Measurements from ENCODE around the gene ERBB4.

DNA sequence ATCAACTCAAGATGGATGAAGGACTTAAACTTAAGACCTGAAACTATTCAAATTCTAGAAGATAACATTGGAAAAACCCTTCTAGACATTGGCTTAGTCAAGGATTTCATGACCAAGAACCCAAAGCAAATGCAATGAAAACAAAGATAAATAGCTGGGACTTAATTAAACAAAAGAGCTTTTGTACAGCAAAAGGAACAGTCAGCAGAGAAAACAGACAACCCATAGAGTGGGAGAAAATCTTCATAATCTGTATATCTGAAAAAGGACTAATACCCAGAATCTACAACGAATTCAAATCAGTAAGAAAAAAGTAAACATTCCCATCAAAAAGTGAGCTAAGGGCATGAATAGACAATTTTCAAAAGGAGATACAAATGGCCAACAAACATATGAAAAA, 171.2 kb downstream of the ERBB4 start:
- TF ChIP-seq POLR2AphosphoS5 (IDR thresholded peaks at IDR 0.05; ENCODE audit: low read depth, low read length) (no peak), REST (IDR thresholded peaks at IDR 0.05; ENCODE audit: insufficient read depth in 1 of 2, low read depth in 2 of 2, low read length in 1 of 2) (no peak), CTCF (IDR thresholded peaks at IDR 0.05) (no peak), SIN3A (IDR thresholded peaks at IDR 0.05; ENCODE audit: borderline replicate concordance, insufficient read depth, low read depth, low read length) (no peak), TCF7L2 (IDR thresholded peaks at IDR 0.05; ENCODE audit: low read depth, low read length) (no peak)
